K562 (cell line): ENCODE measurements around the gene TTC9B.

ENCODE experiments used
- ATF1 ChIP-seq, 2 experiments: fragments of 450-650 bp in 1 of 2; IDR thresholded peaks; 2 replicates each; pipeline ENCODE4 v1.6.1; 2016; ENCODE audit warnings: missing compliant biosample characterization in 1 of 2, missing genetic modification characterization in 1 of 2
- HDAC6 ChIP-seq: IDR thresholded peaks from 2 replicates; pipeline ENCODE4 v1.6.1; 2012; ENCODE audit warnings: low read depth, mild to moderate bottlenecking, control low read depth, inconsistent platforms, low read length, moderate library complexity
- MLX ChIP-seq, 2 experiments: fragments of 450-650 bp in 1 of 2; sonication (generic) in 1 of 2; formaldehyde crosslinking; conservative IDR thresholded peaks; 2 replicates each; pipeline versions ENCODE4 v1.4.0 to v1.8.1; 2020 to 2022; ENCODE audit warnings: mild to moderate bottlenecking in 1 of 2, missing genetic modification reagents in 1 of 2
- PHF8 ChIP-seq: fragments of 200-600 bp; sonication (generic); IDR thresholded peaks from 2 replicates; pipeline ENCODE4 v1.6.1; 2012; ENCODE audit warnings: mixed run types, mild to moderate bottlenecking, inconsistent platforms, low read length, moderate library complexity, borderline replicate concordance
- POLR2AphosphoS5 ChIP-seq: IDR thresholded peaks from 2 replicates; pipeline ENCODE4 v1.6.1; 2011; ENCODE audit warnings: mild to moderate bottlenecking, low read depth, low read length, moderate library complexity; ENCODE audit not compliant: control insufficient read depth, insufficient read depth
- SETDB1 ChIP-seq: IDR thresholded peaks from one replicate; pipeline ENCODE4 v1.6.1; 2012; ENCODE audit warnings: low read length, control low read depth, inconsistent platforms
- SRF ChIP-seq, 2 experiments: fragments of 250-450, 450-650 bp in 1 of 2; sonication (Bioruptor Pico) in 1 of 2; sonication (generic) in 1 of 2; formaldehyde crosslinking; IDR thresholded peaks; 2 replicates each; pipeline versions ENCODE4 v1.5.0 to v1.5.1; 2020 to 2022; ENCODE audit warnings: mild to moderate bottlenecking in 1 of 2, missing genetic modification reagents in 1 of 2
- TF ChIP-seq, protein P1 (sequence below): sonication (generic); formaldehyde crosslinking; IDR thresholded peaks from 2 replicates; pipeline ENCODE4 v1.8.0; 2023; ENCODE audit warnings: mild to moderate bottlenecking, missing genetic modification reagents
- TF ChIP-seq, protein P2 (sequence below): fragments of 250-450 bp; sonication (Bioruptor Pico); IDR thresholded peaks from 2 replicates; pipeline ENCODE4 v1.5.0; 2021; ENCODE audit warnings: mild to moderate bottlenecking, moderate library complexity
- TF ChIP-seq, protein P3 (sequence below), 3 experiments: IDR thresholded peaks in 2 of 3; conservative IDR thresholded peaks in 1 of 3; 2 replicates each; pipeline ENCODE4 v1.5.1; 2011 to 2012; ENCODE audit warnings: low read length in 3 of 3, mild to moderate bottlenecking in 3 of 3, control low read depth in 2 of 3, improper control_type of control experiment in 1 of 3, inconsistent platforms in 1 of 3, low read depth in 1 of 3, mixed read lengths in 1 of 3, moderate library complexity in 1 of 3; ENCODE audit not compliant: insufficient read depth in 2 of 3

- TF ChIP-seq SRF (CRISPR knock-in tag; IDR thresholded peaks at IDR 0.05) (no peak), MLX (CRISPR knock-in tag; conservative IDR thresholded peaks at IDR 0.05) (no peak), HDAC6 (no peak), POLR2AphosphoS5 (0 out of 2 replicates have a peak, but pooled peaks have one; percentile 15), PHF8 (peak; percentile 22; the same call in 1 of the 2 replicates), SETDB1 (no peak), ATF1 (CRISPR knock-in tag; IDR thresholded peaks at IDR 0.05) (no peak), ATF1 (tag; IDR thresholded peaks at IDR 0.05) (no peak)
- TF ChIP-seq, protein P1, sequence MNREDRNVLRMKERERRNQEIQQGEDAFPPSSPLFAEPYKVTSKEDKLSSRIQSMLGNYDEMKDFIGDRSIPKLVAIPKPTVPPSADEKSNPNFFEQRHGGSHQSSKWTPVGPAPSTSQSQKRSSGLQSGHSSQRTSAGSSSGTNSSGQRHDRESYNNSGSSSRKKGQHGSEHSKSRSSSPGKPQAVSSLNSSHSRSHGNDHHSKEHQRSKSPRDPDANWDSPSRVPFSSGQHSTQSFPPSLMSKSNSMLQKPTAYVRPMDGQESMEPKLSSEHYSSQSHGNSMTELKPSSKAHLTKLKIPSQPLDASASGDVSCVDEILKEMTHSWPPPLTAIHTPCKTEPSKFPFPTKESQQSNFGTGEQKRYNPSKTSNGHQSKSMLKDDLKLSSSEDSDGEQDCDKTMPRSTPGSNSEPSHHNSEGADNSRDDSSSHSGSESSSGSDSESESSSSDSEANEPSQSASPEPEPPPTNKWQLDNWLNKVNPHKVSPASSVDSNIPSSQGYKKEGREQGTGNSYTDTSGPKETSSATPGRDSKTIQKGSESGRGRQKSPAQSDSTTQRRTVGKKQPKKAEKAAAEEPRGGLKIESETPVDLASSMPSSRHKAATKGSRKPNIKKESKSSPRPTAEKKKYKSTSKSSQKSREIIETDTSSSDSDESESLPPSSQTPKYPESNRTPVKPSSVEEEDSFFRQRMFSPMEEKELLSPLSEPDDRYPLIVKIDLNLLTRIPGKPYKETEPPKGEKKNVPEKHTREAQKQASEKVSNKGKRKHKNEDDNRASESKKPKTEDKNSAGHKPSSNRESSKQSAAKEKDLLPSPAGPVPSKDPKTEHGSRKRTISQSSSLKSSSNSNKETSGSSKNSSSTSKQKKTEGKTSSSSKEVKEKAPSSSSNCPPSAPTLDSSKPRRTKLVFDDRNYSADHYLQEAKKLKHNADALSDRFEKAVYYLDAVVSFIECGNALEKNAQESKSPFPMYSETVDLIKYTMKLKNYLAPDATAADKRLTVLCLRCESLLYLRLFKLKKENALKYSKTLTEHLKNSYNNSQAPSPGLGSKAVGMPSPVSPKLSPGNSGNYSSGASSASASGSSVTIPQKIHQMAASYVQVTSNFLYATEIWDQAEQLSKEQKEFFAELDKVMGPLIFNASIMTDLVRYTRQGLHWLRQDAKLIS (CRISPR knock-in tag) = no peak
- TF ChIP-seq, protein P2, sequence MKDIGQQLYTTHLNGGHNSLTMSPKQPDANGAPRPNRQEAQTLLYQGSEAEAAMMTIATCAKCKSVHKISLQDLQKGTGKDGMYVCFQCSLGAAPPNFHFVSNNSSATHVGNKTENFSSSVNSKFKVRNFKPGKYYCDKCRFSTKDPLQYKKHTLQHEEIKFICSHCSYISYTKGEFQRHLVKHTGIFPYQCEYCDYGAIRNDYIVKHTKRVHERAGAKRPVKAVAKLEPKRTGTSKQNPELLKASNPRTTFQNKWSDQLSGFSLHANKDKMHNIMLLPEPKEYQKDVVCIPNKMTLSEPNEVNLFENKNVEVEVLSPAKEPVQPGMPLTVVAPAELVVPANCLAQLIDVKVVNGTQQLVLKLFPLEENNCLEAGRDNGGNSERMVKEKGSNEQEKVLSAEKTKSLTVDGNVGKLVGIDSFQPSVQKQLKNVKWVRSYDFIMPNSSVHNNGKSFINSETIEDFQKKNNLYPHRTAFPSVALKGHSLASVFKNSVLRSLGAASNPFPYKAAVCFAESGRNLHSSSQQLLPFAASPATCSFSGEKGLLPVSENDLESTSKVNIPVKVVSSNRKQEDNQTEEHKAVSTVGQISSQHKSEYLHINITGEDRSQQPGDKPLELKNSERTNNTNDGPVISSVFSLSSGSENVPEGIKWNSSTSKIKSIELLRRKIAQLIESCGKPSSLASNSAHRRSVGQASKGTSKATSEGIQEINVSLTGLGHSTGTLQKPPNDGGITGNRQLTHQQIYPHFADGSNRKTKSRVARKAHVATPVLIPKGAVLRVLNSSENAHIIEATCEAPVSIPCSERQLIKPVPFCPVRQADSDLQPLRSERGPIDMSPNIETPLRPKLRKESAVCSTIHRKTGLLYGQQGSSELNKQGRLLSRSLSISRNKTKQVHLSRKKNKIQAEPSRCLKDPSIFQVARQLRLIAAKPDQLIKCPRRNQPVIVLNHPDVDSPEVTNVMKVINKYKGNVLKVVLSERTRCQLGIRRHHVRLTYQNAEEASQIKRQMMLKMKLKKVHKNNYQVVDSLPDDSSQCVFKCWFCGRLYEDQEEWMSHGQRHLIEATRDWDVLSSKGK (CRISPR knock-in tag) = no peak
- TF ChIP-seq, protein P3, sequence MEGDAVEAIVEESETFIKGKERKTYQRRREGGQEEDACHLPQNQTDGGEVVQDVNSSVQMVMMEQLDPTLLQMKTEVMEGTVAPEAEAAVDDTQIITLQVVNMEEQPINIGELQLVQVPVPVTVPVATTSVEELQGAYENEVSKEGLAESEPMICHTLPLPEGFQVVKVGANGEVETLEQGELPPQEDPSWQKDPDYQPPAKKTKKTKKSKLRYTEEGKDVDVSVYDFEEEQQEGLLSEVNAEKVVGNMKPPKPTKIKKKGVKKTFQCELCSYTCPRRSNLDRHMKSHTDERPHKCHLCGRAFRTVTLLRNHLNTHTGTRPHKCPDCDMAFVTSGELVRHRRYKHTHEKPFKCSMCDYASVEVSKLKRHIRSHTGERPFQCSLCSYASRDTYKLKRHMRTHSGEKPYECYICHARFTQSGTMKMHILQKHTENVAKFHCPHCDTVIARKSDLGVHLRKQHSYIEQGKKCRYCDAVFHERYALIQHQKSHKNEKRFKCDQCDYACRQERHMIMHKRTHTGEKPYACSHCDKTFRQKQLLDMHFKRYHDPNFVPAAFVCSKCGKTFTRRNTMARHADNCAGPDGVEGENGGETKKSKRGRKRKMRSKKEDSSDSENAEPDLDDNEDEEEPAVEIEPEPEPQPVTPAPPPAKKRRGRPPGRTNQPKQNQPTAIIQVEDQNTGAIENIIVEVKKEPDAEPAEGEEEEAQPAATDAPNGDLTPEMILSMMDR (IDR thresholded peaks at IDR 0.05 in 2 of 3, conservative IDR thresholded peaks at IDR 0.05 in 1 of 3; ENCODE audit: insufficient read depth in 2 of 3, low read depth in 1 of 3, low read length in 3 of 3) = no peak
Observed at GRCh38 chr19:40231544-40232424, 13.6 kb upstream of the TTC9B start.
